ENCODE measurements around the gene AUH. TPM values are rescaled to one million over a fixed set of nuclear protein-coding genes. Genes with fewer than 3 reads are reported as not detected.

Gene AUH
- total RNA-seq, 1 donor from 2014 or later: 9.8 TPM

DNA sequence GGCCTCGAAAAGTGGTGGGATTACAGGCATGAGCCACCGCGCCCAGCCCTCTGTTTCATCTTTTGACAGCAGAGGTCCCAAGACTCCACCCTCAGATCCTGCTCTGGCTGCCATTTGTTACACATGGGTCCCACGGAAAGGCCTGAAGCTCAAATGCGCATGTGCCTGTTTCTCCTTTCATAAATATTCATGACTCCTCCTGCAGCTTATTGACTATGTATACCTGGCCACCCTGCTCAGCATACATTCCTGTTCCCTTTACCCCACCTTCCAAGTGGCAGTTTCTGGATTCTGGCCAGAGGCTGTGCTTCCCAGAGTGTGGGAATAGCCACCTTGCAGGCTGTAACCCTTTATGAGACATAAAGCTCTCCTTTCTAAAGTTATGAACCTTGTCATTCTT is 46.5 kb downstream of the AUH start:
- Histone ChIP-seq H3K79me2 (ENCODE audit: insufficient read depth, low read length) (no peaks in the 10 kb centered on the region), H3K36me3 (ENCODE audit: insufficient read depth, low read length) (no peaks in the 10 kb centered on the region), H2AFZ (ENCODE audit: low read depth, low read length) (no peak overlapping the region), H3K9ac (ENCODE audit: low read length) (no peak overlapping the region), H3K27ac (ENCODE audit: low read depth, low read length) (no peak overlapping the region), H3K4me1 (ENCODE audit: insufficient read depth, low read length) (no peaks in the 10 kb centered on the region), H3K4me3 (ENCODE audit: insufficient read depth, low read depth, low read length) (no peak overlapping the region), H3K9me3 (ENCODE audit: insufficient read depth, low read depth, low read length) (no peaks in the 10 kb centered on the region), H3K4me2 (ENCODE audit: low read length) (no peak overlapping the region), H3K27me3 (ENCODE audit: insufficient read depth, low read length) (no peaks in the 10 kb centered on the region), H4K20me1 (ENCODE audit: insufficient read depth, low read length) (no peaks in the 10 kb centered on the region)
- H3K4me3 Mint-ChIP-seq (ENCODE audit: unreplicated experiment): no peak overlapping the region
- H3K9me3 Mint-ChIP-seq (ENCODE audit: unreplicated experiment): no peaks in the 10 kb centered on the region
- TF ChIP-seq, protein P1, sequence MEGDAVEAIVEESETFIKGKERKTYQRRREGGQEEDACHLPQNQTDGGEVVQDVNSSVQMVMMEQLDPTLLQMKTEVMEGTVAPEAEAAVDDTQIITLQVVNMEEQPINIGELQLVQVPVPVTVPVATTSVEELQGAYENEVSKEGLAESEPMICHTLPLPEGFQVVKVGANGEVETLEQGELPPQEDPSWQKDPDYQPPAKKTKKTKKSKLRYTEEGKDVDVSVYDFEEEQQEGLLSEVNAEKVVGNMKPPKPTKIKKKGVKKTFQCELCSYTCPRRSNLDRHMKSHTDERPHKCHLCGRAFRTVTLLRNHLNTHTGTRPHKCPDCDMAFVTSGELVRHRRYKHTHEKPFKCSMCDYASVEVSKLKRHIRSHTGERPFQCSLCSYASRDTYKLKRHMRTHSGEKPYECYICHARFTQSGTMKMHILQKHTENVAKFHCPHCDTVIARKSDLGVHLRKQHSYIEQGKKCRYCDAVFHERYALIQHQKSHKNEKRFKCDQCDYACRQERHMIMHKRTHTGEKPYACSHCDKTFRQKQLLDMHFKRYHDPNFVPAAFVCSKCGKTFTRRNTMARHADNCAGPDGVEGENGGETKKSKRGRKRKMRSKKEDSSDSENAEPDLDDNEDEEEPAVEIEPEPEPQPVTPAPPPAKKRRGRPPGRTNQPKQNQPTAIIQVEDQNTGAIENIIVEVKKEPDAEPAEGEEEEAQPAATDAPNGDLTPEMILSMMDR (IDR thresholded peaks at IDR 0.05; ENCODE audit: insufficient read depth, low read depth, low read length): no peak
- no peak for TF ChIP-seq EZH2 (IDR thresholded peaks at IDR 0.05; ENCODE audit: insufficient read depth, low read length)
- FAIRE-seq (no peak), DNase-seq (ENCODE audit: low read depth) (no peak)
- H3K36me3 Mint-ChIP-seq (ENCODE audit: low read depth, unreplicated experiment): peaks cover 3% of the 10 kb centered on the region
- H3K27ac Mint-ChIP-seq (ENCODE audit: unreplicated experiment): no peak overlapping the region
- peaks cover 2% of the 10 kb centered on the region for H3K4me1 Mint-ChIP-seq (ENCODE audit: low read depth, unreplicated experiment)
- no peaks in the 10 kb centered on the region for H3K27me3 Mint-ChIP-seq (ENCODE audit: low read depth, unreplicated experiment)

DNA sequence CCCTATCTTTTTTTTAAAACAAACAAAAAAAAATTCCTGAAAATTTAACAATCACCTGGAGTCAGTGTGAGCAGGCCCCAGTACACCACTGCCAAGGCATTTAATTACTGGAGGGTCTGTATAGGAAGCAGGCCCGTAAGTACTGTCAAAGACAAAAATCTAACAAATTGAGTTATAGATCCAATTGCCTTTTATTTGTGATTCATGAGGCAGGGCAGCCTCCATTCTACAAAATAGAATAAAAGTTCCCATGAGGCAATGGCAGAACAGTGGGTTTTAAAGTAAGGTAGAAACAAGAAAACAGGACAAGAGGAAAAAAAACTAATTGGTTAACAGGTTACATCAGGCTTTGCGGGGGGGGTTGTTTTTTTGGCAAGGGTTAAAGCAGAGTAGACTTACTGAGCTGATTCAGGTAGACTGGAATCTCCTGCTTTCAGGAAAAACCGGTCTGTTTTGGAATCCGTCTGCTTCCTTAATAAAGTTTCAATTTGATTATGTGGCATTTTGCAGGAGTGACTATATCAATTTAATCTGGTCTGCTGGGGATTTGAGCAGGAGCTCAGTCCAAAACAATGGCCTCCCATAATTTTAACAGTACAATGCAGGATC is 48.9 kb downstream of the AUH start:
- H3K27ac Mint-ChIP-seq (ENCODE audit: unreplicated experiment): no peak overlapping the region
- no peaks in the 10 kb centered on the region for H3K9me3 Mint-ChIP-seq (ENCODE audit: unreplicated experiment)
- H3K9me3 ChIP-seq (ENCODE audit: insufficient read depth, low read depth, low read length): no peaks in the 10 kb centered on the region
- FAIRE-seq: no peak
- no peaks in the 10 kb centered on the region for H3K27me3 ChIP-seq (ENCODE audit: insufficient read depth, low read length)
- H3K27ac ChIP-seq (ENCODE audit: low read depth, low read length): no peak overlapping the region
- no peak overlapping the region for H3K9ac ChIP-seq (ENCODE audit: low read length)
- peaks cover 2% of the 10 kb centered on the region for H3K4me1 Mint-ChIP-seq (ENCODE audit: low read depth, unreplicated experiment)
- H3K4me3 ChIP-seq (ENCODE audit: insufficient read depth, low read depth, low read length): no peak overlapping the region
- H3K36me3 ChIP-seq (ENCODE audit: insufficient read depth, low read length): no peaks in the 10 kb centered on the region
- H3K79me2 ChIP-seq (ENCODE audit: insufficient read depth, low read length): no peaks in the 10 kb centered on the region
- H4K20me1 ChIP-seq (ENCODE audit: insufficient read depth, low read length): no peaks in the 10 kb centered on the region
- H3K36me3 Mint-ChIP-seq (ENCODE audit: low read depth, unreplicated experiment): peaks cover 3% of the 10 kb centered on the region
- H3K4me2 ChIP-seq (ENCODE audit: low read length): no peak overlapping the region
- no peaks in the 10 kb centered on the region for H3K4me1 ChIP-seq (ENCODE audit: insufficient read depth, low read length)
- H3K27me3 Mint-ChIP-seq (ENCODE audit: low read depth, unreplicated experiment): no peaks in the 10 kb centered on the region
- H3K4me3 Mint-ChIP-seq (ENCODE audit: unreplicated experiment): no peak overlapping the region
- H2AFZ ChIP-seq (ENCODE audit: low read depth, low read length): no peak overlapping the region
- TF ChIP-seq, protein P1 (IDR thresholded peaks at IDR 0.05; ENCODE audit: insufficient read depth, low read depth, low read length): no peak
- no peak for TF ChIP-seq EZH2 (IDR thresholded peaks at IDR 0.05; ENCODE audit: insufficient read depth, low read length)
- DNase-seq (ENCODE audit: low read depth): peak; percentile 32

DNA sequence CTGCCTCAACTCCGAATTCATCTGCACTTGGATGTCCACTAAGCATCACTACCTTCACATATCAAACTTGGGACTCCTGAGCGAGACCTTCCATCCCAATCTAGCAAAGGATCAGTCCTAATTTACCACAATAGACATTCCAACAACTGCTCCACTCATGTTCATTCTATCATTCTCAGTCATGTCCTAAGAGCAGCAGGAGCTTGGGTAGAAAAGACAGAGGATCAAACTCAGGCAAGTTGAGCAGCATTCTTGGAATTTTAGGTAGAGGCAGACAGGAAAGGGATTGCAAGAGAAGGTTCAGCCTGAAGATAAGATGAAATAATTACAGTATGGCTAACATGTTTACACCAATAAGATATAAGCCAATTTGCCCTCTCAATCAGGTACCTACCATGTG is 51.7 kb downstream of the AUH start:
- no peaks in the 10 kb centered on the region for H3K9me3 Mint-ChIP-seq (ENCODE audit: unreplicated experiment)

More for the DNA sequence above, 51.7 kb downstream of the AUH start:
- Histone ChIP-seq H3K4me3 (ENCODE audit: insufficient read depth, low read depth, low read length) (no peak overlapping the region), H2AFZ (ENCODE audit: low read depth, low read length) (no peak overlapping the region), H3K4me1 (ENCODE audit: insufficient read depth, low read length) (no peaks in the 10 kb centered on the region), H3K27me3 (ENCODE audit: insufficient read depth, low read length) (no peaks in the 10 kb centered on the region), H3K36me3 (ENCODE audit: insufficient read depth, low read length) (no peaks in the 10 kb centered on the region), H3K79me2 (ENCODE audit: insufficient read depth, low read length) (no peaks in the 10 kb centered on the region), H3K9me3 (ENCODE audit: insufficient read depth, low read depth, low read length) (no peaks in the 10 kb centered on the region), H3K4me2 (ENCODE audit: low read length) (no peak overlapping the region), H3K9ac (ENCODE audit: low read length) (no peak overlapping the region), H3K27ac (ENCODE audit: low read depth, low read length) (no peak overlapping the region), H4K20me1 (ENCODE audit: insufficient read depth, low read length) (no peaks in the 10 kb centered on the region)
- Mint-ChIP-seq H3K4me1 (ENCODE audit: low read depth, unreplicated experiment) (peaks cover 2% of the 10 kb centered on the region), H3K4me3 (ENCODE audit: unreplicated experiment) (no peak overlapping the region), H3K27me3 (ENCODE audit: low read depth, unreplicated experiment) (no peaks in the 10 kb centered on the region), H3K27ac (ENCODE audit: unreplicated experiment) (no peak overlapping the region), H3K36me3 (ENCODE audit: low read depth, unreplicated experiment) (peaks cover 3% of the 10 kb centered on the region)
- DNase-seq (ENCODE audit: low read depth): no peak
- no peak for TF ChIP-seq EZH2 (IDR thresholded peaks at IDR 0.05; ENCODE audit: insufficient read depth, low read length)
- TF ChIP-seq, protein P1 (IDR thresholded peaks at IDR 0.05; ENCODE audit: insufficient read depth, low read depth, low read length): no peak
- FAIRE-seq: no peak
